ENCODE results near the gene CAV1.
"Not testable (repeated sequence)": the region's sequence is repeated elsewhere in the genome, so short reads cannot be mapped to it uniquely, and the experiment has no call there.

CAV1 gene

GRCh38 chr7:116524609-116525297 is at the start of gene CAV1:
Gene CAV1, plus strand, starts transcription at chr7:116525036. Its CDS starts 27 bp downstream, at chr7:116525063.
- DNase-seq = peak; percentile 30

GRCh38 chr7:116477625-116478024 is 47.2 kb upstream of the CAV1 start:
- no peak for DNase-seq

- DNase-seq = no peak
Measured at GRCh38 chr7:116478834-116479233, 46.0 kb upstream of the CAV1 start.

- no peak for DNase-seq
Measured at GRCh38 chr7:116483271-116483942, 41.4 kb upstream of the CAV1 start.

- not testable (repeated sequence) for DNase-seq
Measured at GRCh38 chr7:116484389-116484788, 40.4 kb upstream of the CAV1 start.

- no peak for DNase-seq
Measured at GRCh38 chr7:116487907-116488521, 36.8 kb upstream of the CAV1 start.

GRCh38 chr7:116490351-116490750 is 34.5 kb upstream of the CAV1 start:
- no peak for DNase-seq

GRCh38 chr7:116491887-116492653 is 32.8 kb upstream of the CAV1 start:
- no peak for DNase-seq

- DNase-seq = no peak
Measured at GRCh38 chr7:116492654-116493109, 32.2 kb upstream of the CAV1 start.

- DNase-seq = no peak
Measured at GRCh38 chr7:116493449-116493848, 31.4 kb upstream of the CAV1 start.

- DNase-seq = no peak
Measured at GRCh38 chr7:116494472-116494871, 30.4 kb upstream of the CAV1 start.

- DNase-seq = no peak
Measured at GRCh38 chr7:116495736-116496135, 29.1 kb upstream of the CAV1 start.

GRCh38 chr7:116496653-116497052 is 28.2 kb upstream of the CAV1 start:
- DNase-seq = no peak

GRCh38 chr7:116497708-116498107 is 27.1 kb upstream of the CAV1 start:
- DNase-seq = no peak

GRCh38 chr7:116499168-116500077 is 25.4 kb upstream of the CAV1 start, which contains the start of gene CAV2:
Gene CAV2, plus strand, starts transcription at chr7:116499738. Its CDS starts 44 bp downstream, at chr7:116499782.
- no peak for DNase-seq

GRCh38 chr7:116500078-116500853 is 24.6 kb upstream of the CAV1 start:
- DNase-seq = no peak

GRCh38 chr7:116501425-116502167 is 23.2 kb upstream of the CAV1 start:
- DNase-seq = no peak

- no peak for DNase-seq
Measured at GRCh38 chr7:116502201-116503096, 22.4 kb upstream of the CAV1 start.

GRCh38 chr7:116503835-116504234 is 21.0 kb upstream of the CAV1 start:
- no peak for DNase-seq
